Kidney (tissue), 14 donors: ENCODE measurements around the gene STK11. TPM values are rescaled to one million over a fixed set of nuclear protein-coding genes. Genes with fewer than 3 reads are reported as not detected.

Experiments used
- DNase-seq, 5 donors: peaks; one replicate each; pipeline ENCODE4 v3.0.0-alpha.2; 2013 to 2020
- FAIRE-seq: peaks from 2 replicates; lab custom pipeline; 2012; peaks lifted over from hg19 to GRCh38; lab: Jason Lieb, UNC
- H3K27ac ChIP-seq, 2 donors: one replicate each; pipeline ENCODE4 v1.7.0; 2013; ENCODE audit warnings: low read depth in 2 of 2, low read length in 2 of 2, inconsistent platforms in 1 of 2
- H3K27me3 ChIP-seq: one replicate; pipeline ENCODE4 v1.7.1; 2013; ENCODE audit warnings: low read length, inconsistent platforms; ENCODE audit not compliant: control insufficient read depth, insufficient read depth
- H3K36me3 ChIP-seq, 3 donors: one replicate each; pipeline versions ENCODE4 v1.7.0 to v1.7.1; 2013; ENCODE audit warnings: low read length in 3 of 3, control low read depth in 1 of 3, inconsistent platforms in 1 of 3; ENCODE audit not compliant: insufficient read depth in 3 of 3, control insufficient read depth in 2 of 3
- H3K4me1 ChIP-seq, 3 donors: one replicate each; pipeline versions ENCODE4 v1.7.0 to v1.7.1; 2013; ENCODE audit warnings: low read length in 3 of 3, inconsistent platforms in 1 of 3, low read depth in 1 of 3; ENCODE audit not compliant: control insufficient read depth in 2 of 3, insufficient read depth in 2 of 3
- H3K4me3 ChIP-seq, 3 donors: one replicate each; pipeline versions ENCODE4 v1.7.0 to v1.8.1; 2013; ENCODE audit warnings: low read length in 3 of 3, control low read depth in 1 of 3, inconsistent platforms in 1 of 3
- H3K9ac ChIP-seq, 3 donors: one replicate each; pipeline versions ENCODE4 v1.7.0 to v1.7.1; 2013; ENCODE audit warnings: low read length in 3 of 3, control low read depth in 1 of 3, inconsistent platforms in 1 of 3
- H3K9me3 ChIP-seq, 3 donors: one replicate each; pipeline versions ENCODE4 v1.7.0 to v1.7.1; 2013; ENCODE audit warnings: low read length in 3 of 3, control low read depth in 1 of 3, inconsistent platforms in 1 of 3; ENCODE audit not compliant: control insufficient read depth in 2 of 3, insufficient read depth in 1 of 3
- CTCF ChIP-seq: IDR thresholded peaks from 3 replicates; pipeline ENCODE4 v1.5.1; 2012; ENCODE audit warnings: mild to moderate bottlenecking, moderate library complexity, borderline replicate concordance; ENCODE audit not compliant: insufficient read depth; ENCODE audit errors: extremely low read depth
- intact Hi-C: fragments of 100-400 bp; cut with DNase I; formaldehyde crosslinking; loops from one replicate; pipeline ENCODE4 v1.11.1; 2022
- polyA plus RNA-seq: library from polyadenylated mRNA; stranded (reverse); fragments of 350-450 nt; fragmentation: Illumina TruSeq; extraction: RNeasy Lipid Tissue Mini Kit (QIAGEN cat#74804); gene quantifications from one replicate; pipeline ENCODE4 v1.2.3, GENCODE V29; 2014; ENCODE audit warnings: low read depth, low replicate concordance; ENCODE audit not compliant: insufficient read depth
- total RNA-seq: library from RNA; stranded (reverse); fragmentation: NEBNext Ultra II Directional; extraction: Animal tissue kit (Norgen Biotek cat#: 25700); gene quantifications from one replicate; pipeline ENCODE4 v1.2.1, GENCODE V29; 2021
- donor health status: control.
- donor health status: control.
- donor health status: control.
- donor health status: control.
- donor health status: control.
- donor health status: DM: yes; HTN: yes; CAD: no.
- donor health status: Normal renal cell carcinoma (clear cell type).

STK11 gene
- total and polyA plus RNA-seq, 2 donors from 2014 or later: 40.7 to 57.7 TPM

GRCh38 chr19:1239796-1240737 is 34.5 kb downstream of the STK11 start:
- H3K4me3 ChIP-seq: peak overlapping the region in 1 of 3 donors; percentile 37
- intact Hi-C loops: no loop called here

GRCh38 chr19:1240925-1241324 is 35.3 kb downstream of the STK11 start:
- Histone ChIP-seq H3K9ac (no peak overlapping the region), H3K36me3 (no peaks in the 10 kb centered on the region), H3K4me1 (peaks cover 0 to 32% (median 19%) of the 10 kb centered on the region in 3 donors), H3K27me3 (no peaks in the 10 kb centered on the region), H3K27ac (no peak overlapping the region), H3K9me3 (no peaks in the 10 kb centered on the region), H3K4me3 (peak overlapping the region in 1 of 3 donors; percentile 87)
- no peak for TF ChIP-seq CTCF
- DNase-seq (peak in 1 of 5 donors; percentile 77), FAIRE-seq (no peak)
- intact Hi-C loops: no loop called here

More at GRCh38 chr19:1239796-1240737, 34.5 kb downstream of the STK11 start:
- TF ChIP-seq CTCF: peak; percentile 74
- FAIRE-seq (no peak), DNase-seq (peak; percentile 90 to 96 (median 95))
- peak overlapping the region in 1 of 3 donors; percentile 69 for H3K9ac ChIP-seq
- no peaks in the 10 kb centered on the region for H3K27me3 ChIP-seq
- H3K4me1 ChIP-seq: peaks cover 0 to 28% (median 19%) of the 10 kb centered on the region in 3 donors
- H3K36me3 ChIP-seq: no peaks in the 10 kb centered on the region
- H3K9me3 ChIP-seq: no peaks in the 10 kb centered on the region
- H3K27ac ChIP-seq: peak overlapping the region; percentile 92 to 95

GRCh38 chr19:1241417-1242095 is 36.0 kb downstream of the STK11 start, which contains the start of gene ATP5F1D:
Gene ATP5F1D (plus strand): TSS chr19:1241751. CDS start chr19:1241851, 100 bp downstream.
- TF ChIP-seq CTCF: no peak
- H3K27me3 ChIP-seq: no peaks in the 10 kb centered on the region
- H3K9ac ChIP-seq: peak within 1 kb of the TSS in 2 of 3 donors; percentile 4 to 75
- peak within 1 kb of the TSS; percentile 48 to 87 (median 60) for H3K4me3 ChIP-seq
- no peaks in the 10 kb centered on the region for H3K36me3 ChIP-seq
- no peak for FAIRE-seq
- peak; percentile 94 to 98 (median 96) for DNase-seq
- H3K4me1 ChIP-seq: peaks cover 0 to 34% (median 24%) of the 10 kb centered on the region in 3 donors
- H3K27ac ChIP-seq: peak within 1 kb of the TSS; percentile 63 to 83
- H3K9me3 ChIP-seq: no peaks in the 10 kb centered on the region
- intact Hi-C loops: no loop called here
